Measurements from ENCODE around the gene ARID5B.

DNA sequence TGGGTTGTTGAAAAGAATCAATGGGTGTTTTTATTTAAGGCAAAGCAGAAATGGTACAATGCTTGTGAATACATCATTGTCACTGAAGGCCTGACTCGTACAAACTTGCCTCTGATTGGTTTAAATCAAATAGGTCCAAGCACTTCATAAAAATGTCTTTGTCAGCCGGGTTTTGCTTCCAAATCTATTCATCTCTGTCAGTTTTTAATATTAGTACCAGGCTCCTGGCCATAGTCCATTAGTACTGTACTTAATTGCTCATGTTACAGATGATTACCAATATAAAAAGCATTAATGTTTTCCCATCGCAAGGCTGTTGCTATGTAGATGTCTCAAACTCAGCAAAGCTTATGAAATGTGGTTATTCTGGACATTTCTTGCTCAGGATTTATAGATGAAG is 171.9 kb downstream of the ARID5B start:
- TF ChIP-seq, protein P1, sequence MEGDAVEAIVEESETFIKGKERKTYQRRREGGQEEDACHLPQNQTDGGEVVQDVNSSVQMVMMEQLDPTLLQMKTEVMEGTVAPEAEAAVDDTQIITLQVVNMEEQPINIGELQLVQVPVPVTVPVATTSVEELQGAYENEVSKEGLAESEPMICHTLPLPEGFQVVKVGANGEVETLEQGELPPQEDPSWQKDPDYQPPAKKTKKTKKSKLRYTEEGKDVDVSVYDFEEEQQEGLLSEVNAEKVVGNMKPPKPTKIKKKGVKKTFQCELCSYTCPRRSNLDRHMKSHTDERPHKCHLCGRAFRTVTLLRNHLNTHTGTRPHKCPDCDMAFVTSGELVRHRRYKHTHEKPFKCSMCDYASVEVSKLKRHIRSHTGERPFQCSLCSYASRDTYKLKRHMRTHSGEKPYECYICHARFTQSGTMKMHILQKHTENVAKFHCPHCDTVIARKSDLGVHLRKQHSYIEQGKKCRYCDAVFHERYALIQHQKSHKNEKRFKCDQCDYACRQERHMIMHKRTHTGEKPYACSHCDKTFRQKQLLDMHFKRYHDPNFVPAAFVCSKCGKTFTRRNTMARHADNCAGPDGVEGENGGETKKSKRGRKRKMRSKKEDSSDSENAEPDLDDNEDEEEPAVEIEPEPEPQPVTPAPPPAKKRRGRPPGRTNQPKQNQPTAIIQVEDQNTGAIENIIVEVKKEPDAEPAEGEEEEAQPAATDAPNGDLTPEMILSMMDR (IDR thresholded peaks at IDR 0.05) = no peak
- TF ChIP-seq EZH2 (IDR thresholded peaks at IDR 0.05; ENCODE audit: borderline replicate concordance, insufficient read depth, low read depth, low read length, poor library complexity, severe bottlenecking) = no peak

Measured in B cell (primary cell).